Fibroblast of pulmonary artery (primary cell): ENCODE results near the gene TNFRSF21.
"Not testable (repeated sequence)": the region's sequence is repeated elsewhere in the genome, so short reads cannot be mapped to it uniquely, and the experiment has no call there.

Experiments
- DNase-seq: peaks from one replicate; pipeline ENCODE4 v3.0.0-alpha.2; 2010; ENCODE audit warnings: low read depth
- H3K4me3 ChIP-seq: replicated peaks from 2 replicates; pipeline ENCODE4 v1.5.1; 2011; ENCODE audit warnings: low read depth, mild to moderate bottlenecking, control low read depth, low read length, moderate library complexity
- TF ChIP-seq, protein P1 (sequence below): IDR thresholded peaks from 2 replicates; pipeline ENCODE4 v1.5.1; 2011; ENCODE audit warnings: mild to moderate bottlenecking, control low read depth, low read length, inconsistent platforms; ENCODE audit errors: missing control alignments

TNFRSF21 gene

DNA sequence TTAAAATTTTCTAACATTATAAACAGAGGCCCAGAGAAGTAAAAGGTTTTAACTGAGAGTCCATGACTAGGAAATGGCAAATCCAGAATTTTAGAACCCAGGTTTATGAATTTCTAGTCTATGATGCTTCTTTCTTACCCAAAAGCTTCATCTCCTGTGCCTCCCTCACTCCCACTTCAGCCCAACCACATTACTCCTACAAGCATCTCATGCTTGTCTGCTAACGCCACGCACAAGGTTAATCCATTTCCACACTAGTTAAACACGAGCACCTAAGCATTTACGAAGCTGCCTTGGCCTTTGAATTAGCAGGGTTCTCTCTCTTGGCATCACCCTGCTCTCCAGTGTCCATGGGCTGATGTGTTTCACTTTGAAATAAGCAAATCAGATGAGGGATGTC, 32.0 kb downstream of the TNFRSF21 start:
- DNase-seq, result no peak
- TF ChIP-seq, protein P1, sequence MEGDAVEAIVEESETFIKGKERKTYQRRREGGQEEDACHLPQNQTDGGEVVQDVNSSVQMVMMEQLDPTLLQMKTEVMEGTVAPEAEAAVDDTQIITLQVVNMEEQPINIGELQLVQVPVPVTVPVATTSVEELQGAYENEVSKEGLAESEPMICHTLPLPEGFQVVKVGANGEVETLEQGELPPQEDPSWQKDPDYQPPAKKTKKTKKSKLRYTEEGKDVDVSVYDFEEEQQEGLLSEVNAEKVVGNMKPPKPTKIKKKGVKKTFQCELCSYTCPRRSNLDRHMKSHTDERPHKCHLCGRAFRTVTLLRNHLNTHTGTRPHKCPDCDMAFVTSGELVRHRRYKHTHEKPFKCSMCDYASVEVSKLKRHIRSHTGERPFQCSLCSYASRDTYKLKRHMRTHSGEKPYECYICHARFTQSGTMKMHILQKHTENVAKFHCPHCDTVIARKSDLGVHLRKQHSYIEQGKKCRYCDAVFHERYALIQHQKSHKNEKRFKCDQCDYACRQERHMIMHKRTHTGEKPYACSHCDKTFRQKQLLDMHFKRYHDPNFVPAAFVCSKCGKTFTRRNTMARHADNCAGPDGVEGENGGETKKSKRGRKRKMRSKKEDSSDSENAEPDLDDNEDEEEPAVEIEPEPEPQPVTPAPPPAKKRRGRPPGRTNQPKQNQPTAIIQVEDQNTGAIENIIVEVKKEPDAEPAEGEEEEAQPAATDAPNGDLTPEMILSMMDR, result no peak
- H3K4me3 ChIP-seq, result no peak overlapping the region

DNA sequence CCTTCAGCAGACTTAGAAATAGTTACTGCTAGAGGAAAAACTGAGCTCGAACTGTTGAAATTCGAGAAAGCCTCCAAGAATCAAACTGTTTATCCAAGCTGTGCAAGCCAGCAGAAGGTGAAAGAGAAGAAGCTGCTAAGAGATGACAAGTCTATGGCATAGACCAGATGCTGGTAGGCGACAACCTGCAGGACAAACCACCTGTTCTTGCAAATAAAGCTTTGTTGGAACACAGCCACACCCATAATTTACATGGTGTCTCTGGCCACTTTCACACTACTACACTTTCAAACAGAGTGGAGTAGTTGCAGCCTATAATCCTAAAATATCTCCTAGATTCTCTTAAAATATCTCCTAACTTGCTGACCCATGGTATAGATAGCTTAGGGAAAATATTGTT, 33.3 kb downstream of the TNFRSF21 start:
- no peak overlapping the region for H3K4me3 ChIP-seq
- TF ChIP-seq, protein P1, result no peak
- no peak for DNase-seq

DNA sequence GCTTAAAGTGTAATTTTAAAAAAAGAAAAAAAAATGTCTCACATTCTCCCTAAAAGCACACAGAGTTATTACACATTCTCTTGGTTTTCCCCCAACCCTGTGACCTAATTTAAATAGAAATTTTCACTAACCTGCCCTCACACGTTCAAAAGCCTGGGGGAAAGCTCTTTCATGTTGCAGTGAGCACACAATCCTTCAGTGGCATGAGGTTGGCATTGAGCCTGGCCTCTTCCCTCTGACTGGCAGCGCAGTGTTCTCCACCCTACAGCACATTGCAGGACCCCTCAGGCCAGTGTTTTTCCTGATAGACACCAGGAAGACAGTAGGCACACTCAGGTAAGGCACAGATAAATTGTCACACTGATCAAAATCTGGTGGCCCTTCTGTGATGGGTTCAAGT, 34.1 kb downstream of the TNFRSF21 start:
- TF ChIP-seq, protein P1, result no peak
- DNase-seq, result no peak
- no peak overlapping the region for H3K4me3 ChIP-seq

DNA sequence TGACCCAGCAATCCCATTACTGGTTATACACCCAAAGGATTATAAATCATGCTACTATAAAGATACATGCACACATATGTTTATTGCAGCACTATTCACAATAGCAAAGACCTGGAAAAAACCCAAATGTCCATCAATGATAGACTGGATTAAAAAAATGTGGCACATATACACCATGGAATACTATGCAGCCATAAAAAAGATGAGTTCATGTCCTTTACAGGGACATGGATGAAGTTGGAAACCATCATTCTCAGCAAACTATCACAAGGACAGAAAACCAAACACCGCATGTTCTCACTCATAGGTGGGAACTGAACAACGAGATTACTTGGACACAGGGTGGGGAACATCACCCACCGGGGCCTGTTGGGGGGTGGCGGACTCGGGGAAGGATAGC, 34.6 kb downstream of the TNFRSF21 start:
- H3K4me3 ChIP-seq, DNase-seq: not testable (repeated sequence)

DNA sequence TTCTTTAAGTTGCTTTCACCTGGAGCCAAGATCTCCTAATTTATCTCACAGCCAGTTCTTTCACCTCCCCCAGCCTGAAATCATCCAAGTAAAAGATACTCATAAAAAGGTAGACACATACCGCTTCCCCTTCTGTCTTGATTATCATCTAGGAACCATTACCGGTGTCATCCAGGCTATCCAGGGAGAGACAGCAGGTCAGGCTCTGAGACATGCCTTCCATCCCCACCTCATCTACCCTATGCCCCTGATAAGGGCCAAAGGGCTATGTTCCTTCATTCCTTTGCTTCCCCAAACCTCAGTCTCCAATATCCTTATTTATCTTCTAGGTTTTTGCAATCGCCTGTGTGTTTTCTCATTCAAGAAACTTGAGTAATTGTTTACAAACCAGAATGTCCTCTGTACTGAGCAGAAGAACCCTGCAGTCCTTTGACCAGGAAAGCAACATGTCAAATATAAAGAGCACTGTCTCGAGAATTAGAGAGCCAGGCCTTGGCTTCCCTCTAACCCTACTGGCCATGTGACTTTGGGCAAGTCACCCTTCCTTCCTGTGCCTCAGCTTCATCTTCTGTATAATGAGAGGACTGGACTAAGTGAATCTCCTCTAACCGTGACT, 41.0 kb downstream of the TNFRSF21 start:
- TF ChIP-seq, protein P1, result no peak
- no peak for DNase-seq
- H3K4me3 ChIP-seq, result no peak overlapping the region

DNA sequence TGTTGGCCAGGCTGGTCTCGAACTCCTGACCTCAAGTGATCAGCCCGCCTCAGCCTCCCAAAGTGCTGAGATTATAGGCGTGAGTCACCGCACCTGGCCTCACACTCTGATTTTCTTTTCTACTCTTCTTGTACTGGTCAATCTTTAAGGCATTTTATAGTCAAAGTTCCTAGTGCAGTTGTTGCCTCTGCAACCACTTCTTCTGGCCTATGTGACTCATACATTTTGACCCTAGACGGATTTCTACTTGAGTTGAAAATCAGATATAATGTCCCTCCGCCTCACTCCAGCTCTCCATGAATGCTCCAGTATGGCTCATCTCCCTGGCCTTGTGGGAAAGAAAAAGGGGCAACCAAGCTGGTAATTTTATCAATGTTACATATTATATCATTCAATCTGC, 42.4 kb downstream of the TNFRSF21 start:
- no peak overlapping the region for H3K4me3 ChIP-seq
- TF ChIP-seq, protein P1, result no peak
- no peak for DNase-seq

DNA sequence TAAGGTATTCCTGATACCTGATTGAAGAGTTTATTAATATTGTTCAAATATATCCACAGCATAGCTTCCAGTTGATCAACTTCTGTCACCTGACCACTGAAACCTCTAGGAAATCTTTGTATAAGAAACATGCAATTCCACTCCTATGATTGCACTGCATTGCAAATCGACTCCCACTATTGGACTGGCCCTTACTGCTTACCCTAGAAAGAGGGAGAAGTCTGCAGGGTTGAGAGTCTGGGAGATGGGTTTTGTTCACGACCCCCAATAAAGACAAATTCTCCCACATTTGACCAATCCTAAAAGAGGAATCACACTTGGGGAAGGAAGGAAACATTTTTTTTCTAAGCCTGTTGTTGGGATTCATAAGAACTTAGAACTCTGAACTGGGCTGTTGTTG, 43.7 kb downstream of the TNFRSF21 start:
- no peak overlapping the region for H3K4me3 ChIP-seq
- TF ChIP-seq, protein P1, result no peak
- DNase-seq, result no peak
